Medulla oblongata (tissue), 1 donor: ENCODE measurements around the gene LINC01488.

ENCODE experiments used
- DNase-seq: peaks from one replicate; pipeline ENCODE4 v3.0.0-alpha.2; 2015; ENCODE audit errors: extremely low spot score

The LINC01488 gene

GRCh38 chr11:69509846-69510390 is 28.5 kb downstream of the LINC01488 start:
- DNase-seq, result no peak

DNA sequence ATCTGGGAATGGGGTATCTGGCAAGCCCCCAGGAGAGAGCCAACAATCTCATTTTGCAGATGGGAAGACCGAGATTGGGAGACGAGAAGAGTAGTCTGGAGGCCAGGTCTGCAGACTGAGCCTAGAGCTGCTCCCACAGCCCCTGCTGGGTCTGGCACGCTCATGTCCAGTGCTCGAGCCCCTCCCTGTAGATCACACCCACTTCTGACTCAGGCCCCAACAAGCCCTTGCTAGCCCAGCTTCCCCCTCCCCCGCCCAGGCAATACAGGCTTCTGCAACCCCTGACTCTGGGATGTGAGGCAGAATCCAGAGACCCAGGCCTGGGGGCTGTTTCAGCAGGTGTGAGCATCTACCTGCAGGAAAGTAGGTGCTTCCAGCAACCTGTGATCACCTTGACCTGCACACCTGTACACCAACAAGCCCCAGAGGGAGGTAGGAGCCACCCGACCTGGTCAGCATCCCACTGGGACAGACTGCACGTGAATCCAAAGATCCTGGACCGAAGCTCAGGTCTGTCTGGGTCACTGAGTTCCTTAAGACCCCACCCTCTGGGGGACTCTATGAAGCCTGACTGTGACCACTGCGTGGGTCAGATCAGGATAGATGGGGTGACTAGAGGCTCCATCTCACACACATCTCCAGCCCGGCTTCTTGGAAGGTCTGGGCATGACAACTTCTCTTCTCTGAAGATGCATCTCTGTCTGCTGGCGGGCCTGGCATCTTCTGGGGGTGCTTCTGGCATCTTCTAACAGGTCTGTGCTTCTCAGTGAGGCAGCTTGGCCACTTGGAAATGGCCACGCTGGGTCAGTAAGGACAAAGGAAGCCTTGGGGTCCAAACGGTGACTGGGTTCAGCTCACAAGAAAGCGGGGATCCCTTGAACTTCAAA is 29.3 kb downstream of the LINC01488 start:
- no peak for DNase-seq

DNA sequence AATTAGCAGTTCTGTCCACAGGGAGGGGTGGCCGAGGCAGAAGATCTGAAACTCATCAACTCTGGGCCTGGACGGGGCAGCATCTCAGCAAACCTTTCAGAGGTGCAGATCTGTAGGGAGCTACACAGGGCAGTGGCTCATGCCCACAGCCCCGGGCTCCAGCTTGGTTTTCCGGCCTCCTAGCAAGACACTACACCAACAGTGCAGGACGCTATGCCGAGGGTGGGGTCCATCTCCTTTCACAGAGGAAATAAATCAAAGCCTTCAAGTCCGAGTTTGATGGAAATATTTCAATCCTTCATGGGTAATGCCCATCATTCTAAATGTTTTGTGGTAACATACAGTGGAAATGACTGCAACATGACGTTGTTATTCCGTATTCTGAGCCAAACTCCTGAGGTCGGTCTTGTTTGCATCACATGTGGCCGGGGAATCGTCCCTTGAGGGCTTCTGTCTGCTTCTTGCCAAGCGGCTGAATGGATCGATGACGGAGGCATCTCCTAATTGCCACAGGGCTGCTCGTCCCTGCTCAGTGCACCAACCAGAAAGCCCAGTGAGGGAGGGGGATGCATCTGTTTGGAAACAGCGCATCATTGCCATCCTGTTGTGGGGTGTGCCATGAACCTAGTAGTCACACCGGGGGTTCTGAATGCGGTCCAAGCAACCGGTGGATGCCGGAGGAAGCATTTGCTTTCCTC is 30.0 kb downstream of the LINC01488 start:
- DNase-seq, result no peak

DNA sequence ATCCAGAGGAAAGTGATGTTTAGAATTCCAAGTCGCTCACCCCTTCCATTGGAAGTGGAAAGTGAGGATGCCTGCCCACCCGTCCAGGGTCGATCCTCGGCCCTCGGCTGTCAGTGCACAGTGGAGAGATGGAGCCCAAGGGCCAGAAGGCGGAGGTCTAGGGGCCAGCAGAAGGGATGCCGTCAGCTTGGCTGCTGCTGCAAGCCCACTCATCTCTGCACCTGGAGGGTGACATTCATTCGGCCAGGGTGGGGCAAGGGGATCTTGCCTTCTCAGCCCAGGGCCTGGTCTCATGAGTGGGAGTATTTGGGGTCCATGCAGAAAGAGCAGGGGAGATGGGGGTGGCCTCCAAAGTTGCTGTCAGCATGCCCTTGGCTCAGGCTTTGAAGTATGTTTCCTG is 30.7 kb downstream of the LINC01488 start:
- no peak for DNase-seq

DNA sequence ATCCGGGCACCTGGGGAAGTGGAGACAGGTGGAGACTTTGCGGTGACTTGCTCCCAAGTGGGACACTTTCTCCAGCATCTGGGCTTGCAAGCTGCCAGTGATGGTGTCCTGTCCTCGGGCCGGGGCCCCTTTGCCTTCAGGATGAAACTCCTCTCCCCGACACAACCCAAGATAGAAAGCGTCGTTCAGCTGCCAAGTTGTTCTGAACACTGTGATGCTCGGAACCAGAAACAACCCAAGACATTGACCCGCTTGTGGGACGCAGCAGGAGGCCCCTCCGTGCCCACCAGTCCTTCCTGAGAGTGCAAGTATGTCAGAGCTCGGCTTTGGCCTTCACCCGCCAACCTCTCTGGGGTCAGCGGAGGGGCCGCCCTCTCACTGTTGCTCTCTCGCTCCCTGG is 31.3 kb downstream of the LINC01488 start:
- DNase-seq, result no peak

DNA sequence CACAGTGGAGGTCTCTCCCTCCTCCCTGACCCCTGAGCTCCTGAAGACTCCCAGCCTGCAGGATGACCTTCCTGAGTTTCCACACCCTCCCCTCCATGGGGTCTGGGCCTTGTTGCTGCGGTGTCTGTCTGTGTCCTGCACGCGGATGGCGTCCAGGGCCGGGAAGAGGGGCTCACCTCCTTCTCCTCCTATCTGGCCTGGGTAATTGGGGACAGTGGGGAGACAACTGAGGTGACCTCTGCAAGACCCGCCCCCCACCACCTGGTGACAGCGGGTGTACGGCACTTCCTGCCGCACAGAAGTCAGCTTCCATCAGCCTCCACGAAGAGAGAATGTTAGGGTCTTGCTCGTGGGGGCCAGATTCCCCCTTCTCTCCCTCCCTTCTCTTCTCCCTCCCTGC is 31.7 kb downstream of the LINC01488 start:
- DNase-seq, result no peak

DNA sequence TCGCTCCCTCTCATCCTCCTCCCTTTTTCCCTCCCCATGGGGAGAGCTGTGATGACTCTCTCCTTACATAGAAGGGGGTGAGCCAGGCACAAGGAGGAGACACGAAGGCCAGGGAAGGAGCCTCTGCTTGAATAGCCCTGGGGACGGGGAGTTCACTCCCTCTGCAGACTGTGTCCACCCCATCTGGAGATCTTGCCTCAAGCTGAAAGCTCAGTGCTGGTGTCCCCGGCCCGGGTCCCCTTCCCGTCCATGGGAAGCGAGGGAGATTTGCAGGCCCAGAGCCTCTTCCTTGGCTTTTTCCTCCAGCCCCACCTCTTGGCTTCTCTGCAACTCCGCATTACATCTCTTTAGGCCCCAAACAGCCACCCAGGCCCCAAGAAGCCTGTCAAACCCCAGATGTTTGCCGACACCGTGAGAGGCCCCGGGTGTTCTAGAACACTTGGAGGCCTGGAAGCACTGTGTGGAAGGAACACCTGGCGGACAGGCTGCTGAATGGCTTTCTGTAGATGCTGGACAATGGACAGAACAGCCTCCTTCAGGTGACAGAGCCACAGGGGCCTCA is 32.3 kb downstream of the LINC01488 start:
- no peak for DNase-seq

GRCh38 chr11:69514771-69515170 is 33.3 kb downstream of the LINC01488 start:
- DNase-seq, result no peak

DNA sequence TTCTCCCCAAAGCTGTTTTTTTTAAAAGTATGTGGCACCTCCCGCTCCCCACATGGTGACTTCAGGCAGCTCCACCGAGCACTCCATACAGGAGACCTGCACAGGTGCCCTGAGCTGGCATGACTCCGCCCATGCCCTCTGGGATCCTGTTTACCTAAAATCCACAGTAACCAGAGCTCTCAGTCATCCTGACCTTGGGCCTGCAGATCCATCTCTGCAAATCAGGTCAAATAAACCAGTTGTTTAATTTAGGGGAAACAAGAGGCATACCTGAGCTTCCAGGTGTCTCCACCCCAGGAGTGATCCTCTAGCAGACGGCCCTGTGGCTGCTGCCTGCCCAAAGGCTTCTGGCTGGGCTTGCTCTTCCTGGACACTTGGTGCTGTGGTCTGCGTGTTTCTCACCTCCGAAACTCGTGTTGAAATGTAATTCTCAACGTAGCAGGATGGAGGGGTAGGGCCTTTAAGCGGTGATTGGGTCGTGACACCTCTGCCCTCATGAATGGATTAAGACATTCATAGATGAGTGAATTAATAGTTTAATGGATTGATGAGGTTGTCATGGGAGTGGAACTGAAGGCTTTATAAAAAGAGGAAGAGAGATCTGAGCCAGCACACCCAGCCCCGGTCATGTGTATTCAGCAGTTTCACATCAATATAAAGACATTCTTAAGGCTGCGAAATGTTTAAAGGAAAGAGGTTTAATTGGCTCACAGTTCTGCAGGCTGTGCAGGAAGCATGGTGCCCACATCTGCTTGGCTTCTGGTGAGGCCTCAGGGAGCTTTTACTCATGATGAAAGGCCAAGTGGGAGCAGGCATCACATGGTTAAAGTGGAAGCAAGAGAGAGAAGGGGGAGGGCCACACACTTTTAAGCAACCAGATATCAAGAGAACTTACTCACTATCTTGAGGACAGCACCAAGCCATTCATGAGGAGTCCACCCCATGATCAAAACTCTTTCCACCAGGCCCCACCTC is 34.1 kb downstream of the LINC01488 start:
- peak; percentile 42 for DNase-seq

GRCh38 chr11:69516526-69516925 is 35.1 kb downstream of the LINC01488 start:
- DNase-seq, result no peak

GRCh38 chr11:69518081-69518950 is 36.9 kb downstream of the LINC01488 start:
- no peak for DNase-seq

GRCh38 chr11:69520186-69520916 is 38.9 kb downstream of the LINC01488 start:
- no peak for DNase-seq

DNA sequence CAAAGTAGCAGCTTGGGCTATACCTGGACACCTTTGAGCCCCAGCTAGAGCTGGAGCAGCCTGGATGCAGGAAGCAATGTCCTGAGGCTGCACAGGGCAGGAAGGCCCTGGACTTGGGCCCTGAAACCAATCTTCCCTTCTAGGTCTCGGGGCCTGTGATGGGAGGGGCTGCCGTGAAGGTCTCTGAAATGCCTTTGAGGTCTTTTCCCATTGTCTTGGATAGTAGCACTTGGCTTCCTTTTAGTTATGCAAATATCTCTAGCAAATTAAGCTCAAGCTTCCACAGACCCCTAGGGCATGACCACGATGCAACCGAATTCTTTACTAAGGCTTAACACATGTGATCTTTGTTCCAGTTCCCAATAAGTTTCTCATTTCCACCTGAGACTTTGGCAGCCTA is 40.0 kb downstream of the LINC01488 start:
- no peak for DNase-seq

DNA sequence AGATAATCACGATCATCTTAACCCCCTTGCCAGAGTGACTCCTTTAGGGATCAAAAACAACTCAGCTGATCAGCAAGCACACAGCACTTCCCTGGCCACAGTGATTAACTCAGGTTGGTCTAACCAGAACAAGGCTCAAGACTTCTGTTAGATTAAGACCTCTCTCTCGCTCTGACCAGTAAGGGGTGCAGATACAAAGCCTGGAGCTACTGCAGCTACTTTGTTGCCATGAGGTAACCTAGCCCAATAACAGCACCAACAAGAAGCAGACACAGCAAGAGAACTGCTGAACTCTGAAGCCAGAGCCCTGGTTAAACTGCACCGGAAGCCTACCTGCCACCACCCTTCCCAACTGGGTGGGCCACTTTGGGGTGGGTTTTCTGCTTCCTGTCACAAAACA is 42.0 kb downstream of the LINC01488 start:
- DNase-seq, result no peak

DNA sequence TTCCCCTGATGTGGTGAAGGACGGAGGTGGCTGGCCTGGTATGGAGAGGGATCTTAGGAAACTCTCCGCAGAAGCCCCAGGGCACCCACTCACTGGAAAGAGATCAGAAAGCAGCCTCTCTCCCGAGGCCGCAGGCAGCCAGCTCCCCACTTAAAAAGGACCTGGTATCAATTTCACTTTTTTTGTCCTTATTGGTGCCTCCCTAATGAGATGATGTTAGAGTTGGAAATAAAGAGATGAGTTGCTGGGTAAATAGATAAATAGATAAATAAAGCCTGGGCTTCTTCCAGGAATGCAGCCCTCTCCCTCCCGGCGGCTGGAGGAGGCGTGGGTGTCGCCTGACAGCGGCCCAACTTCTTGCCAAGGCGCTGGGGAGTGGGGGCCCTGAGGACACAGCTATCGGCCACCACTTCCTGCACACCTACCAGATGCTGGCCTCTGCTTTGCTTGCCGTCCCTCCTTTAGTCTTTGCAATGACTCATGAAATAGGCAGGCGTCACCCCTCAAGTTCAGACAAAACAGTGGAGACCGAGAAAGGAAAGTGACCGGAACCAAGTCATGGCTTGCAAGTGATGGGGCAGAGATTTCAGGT is 42.9 kb downstream of the LINC01488 start:
- DNase-seq, result no peak

GRCh38 chr11:69524991-69525411 is 43.5 kb downstream of the LINC01488 start:
- DNase-seq, result no peak

GRCh38 chr11:69525516-69526452 is 44.3 kb downstream of the LINC01488 start:
- no peak for DNase-seq

GRCh38 chr11:69526453-69526810 is 45.0 kb downstream of the LINC01488 start:
- no peak for DNase-seq
